Prostate gland (tissue), 2 donors: Measurements from ENCODE around the gene SLC2A4RG. TPM values are rescaled to one million over a fixed set of nuclear protein-coding genes. Genes with fewer than 3 reads are reported as not detected.

Source experiments
- DNase-seq: peaks from one replicate; pipeline ENCODE4 v3.0.0-alpha.2; 2019; ENCODE audit warnings: low spot score
- H3K27ac ChIP-seq, 2 donors: fragments of 200-600 bp; sonication (generic); 2 replicates each; pipeline ENCODE4 v1.5.1; 2017 to 2019
- H3K27me3 ChIP-seq: fragments of 200-600 bp; sonication (generic); replicated peaks from 2 replicates; pipeline ENCODE4 v1.5.1; 2019; ENCODE audit not compliant: insufficient read depth
- H3K36me3 ChIP-seq, 2 donors: fragments of 200-600 bp; sonication (generic); 1 replicate in 1 of 2; 2 replicates in 1 of 2; pipeline versions ENCODE4 v1.5.1 to v1.8.1; 2017 to 2019
- H3K4me1 ChIP-seq: fragments of 200-600 bp; sonication (generic); replicated peaks from 2 replicates; pipeline ENCODE4 v1.5.1; 2019
- H3K4me3 ChIP-seq, 2 donors: fragments of 200-600 bp; sonication (generic); 2 replicates each; pipeline ENCODE4 v1.5.1; 2017 to 2019
- H3K9me3 ChIP-seq: fragments of 200-600 bp; sonication (generic); 2 replicates; pipeline ENCODE4 v1.5.1; 2017
- POLR2A ChIP-seq: fragments of 450-650 bp; IDR thresholded peaks from one replicate; pipeline ENCODE4 v1.6.1; 2016; ENCODE audit warnings: antibody characterized with exemption, mild to moderate bottlenecking
- POLR2AphosphoS5 ChIP-seq: sonication (generic); formaldehyde crosslinking; IDR thresholded peaks from one replicate; pipeline ENCODE4 v1.6.1; 2017; ENCODE audit warnings: antibody characterized with exemption
- WGBS: methylation state at CpG from one replicate; pipeline ENCODE4 v1.1.5; 2018; 5-methylcytosine and 5-hydroxymethylcytosine counted together
- intact Hi-C: fragments of 100-400 bp; cut with DNase I; formaldehyde crosslinking; loops from one replicate; pipeline ENCODE4 v1.14.2; 2022
- total RNA-seq, 2 donors: library from RNA; depleted of rRNA; stranded (reverse); fragments of >200 nt; gene quantifications; one replicate each; pipeline ENCODE4 v1.1.0, GENCODE V29; 2016
- TF ChIP-seq, protein P1 (sequence below), 4 experiments: fragments of 200-600 bp in 2 of 4; fragments of 450-650 bp in 2 of 4; sonication (generic) in 2 of 4; IDR thresholded peaks; 1 replicate in 3 of 4; 2 replicates in 1 of 4; pipeline ENCODE4 v1.5.1; 2016 to 2019; ENCODE audit warnings: antibody characterized with exemption in 4 of 4, mild to moderate bottlenecking in 2 of 4, moderate library complexity in 2 of 4

SLC2A4RG gene
- total RNA-seq, 2 donors from 2014 or later, result 140 to 155 TPM

DNA sequence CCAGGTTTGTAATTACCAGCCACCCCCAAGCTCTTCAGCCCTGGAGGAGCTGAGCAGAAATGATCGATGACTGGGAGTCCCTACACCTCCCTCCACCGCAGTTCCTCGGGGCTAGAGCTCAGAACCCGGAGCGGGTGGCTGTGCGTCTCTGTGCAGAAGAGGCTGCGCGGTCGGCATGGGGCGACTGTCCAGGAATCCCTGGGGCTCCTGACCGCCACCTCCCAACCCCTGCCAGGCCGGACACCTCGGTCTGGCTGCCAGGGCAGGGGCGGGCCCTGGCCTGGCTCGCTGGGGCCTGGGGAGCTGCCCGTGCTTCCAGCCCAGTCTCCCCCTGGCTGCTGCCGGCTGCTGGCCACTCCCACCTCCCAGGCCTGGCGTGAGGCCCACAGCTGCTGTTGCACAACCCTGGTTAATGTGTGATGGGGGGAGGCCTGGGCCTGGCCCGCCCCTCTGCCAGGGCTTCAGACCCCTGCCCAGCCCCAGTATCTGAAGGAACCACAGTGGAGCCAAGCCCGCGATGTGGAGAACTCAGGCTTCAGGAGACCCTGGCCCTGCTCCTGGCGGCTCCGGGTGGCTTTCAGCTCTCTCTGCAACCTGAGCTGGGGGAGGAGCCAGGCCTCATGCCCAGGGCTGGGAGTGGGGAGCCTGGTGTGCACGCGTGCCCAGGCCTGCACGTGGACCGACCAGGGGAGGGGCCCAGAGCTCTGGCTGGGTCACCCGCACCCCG is 1.2 kb downstream of the SLC2A4RG start:
- WGBS, result 0% methylated on average over 14 of the region's 29 CpGs
- Histone ChIP-seq H3K36me3 (no peaks in the 10 kb centered on the region), H3K4me3 (peak overlapping the region; percentile 72 to 75), H3K9me3 (no peaks in the 10 kb centered on the region), H3K27ac (peak overlapping the region; percentile 96), H3K27me3 (no peaks in the 10 kb centered on the region), H3K4me1 (peaks cover 35% of the 10 kb centered on the region)
- peak; percentile 95 for DNase-seq
- TF ChIP-seq, protein P1, sequence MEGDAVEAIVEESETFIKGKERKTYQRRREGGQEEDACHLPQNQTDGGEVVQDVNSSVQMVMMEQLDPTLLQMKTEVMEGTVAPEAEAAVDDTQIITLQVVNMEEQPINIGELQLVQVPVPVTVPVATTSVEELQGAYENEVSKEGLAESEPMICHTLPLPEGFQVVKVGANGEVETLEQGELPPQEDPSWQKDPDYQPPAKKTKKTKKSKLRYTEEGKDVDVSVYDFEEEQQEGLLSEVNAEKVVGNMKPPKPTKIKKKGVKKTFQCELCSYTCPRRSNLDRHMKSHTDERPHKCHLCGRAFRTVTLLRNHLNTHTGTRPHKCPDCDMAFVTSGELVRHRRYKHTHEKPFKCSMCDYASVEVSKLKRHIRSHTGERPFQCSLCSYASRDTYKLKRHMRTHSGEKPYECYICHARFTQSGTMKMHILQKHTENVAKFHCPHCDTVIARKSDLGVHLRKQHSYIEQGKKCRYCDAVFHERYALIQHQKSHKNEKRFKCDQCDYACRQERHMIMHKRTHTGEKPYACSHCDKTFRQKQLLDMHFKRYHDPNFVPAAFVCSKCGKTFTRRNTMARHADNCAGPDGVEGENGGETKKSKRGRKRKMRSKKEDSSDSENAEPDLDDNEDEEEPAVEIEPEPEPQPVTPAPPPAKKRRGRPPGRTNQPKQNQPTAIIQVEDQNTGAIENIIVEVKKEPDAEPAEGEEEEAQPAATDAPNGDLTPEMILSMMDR (IDR thresholded peaks at IDR 0.05), result peak in 3 of 4 experiments; percentile 35 to 64 (median 57)
- TF ChIP-seq POLR2A (peak; percentile 71), POLR2AphosphoS5 (peak; percentile 86)
- intact Hi-C loops, result loop anchor here (2.0 to 10.0 kb wide), 2 partner anchors 114 to 224 kb away; partner anchors contain the start of genes GMEB2 and ZNF512B

DNA sequence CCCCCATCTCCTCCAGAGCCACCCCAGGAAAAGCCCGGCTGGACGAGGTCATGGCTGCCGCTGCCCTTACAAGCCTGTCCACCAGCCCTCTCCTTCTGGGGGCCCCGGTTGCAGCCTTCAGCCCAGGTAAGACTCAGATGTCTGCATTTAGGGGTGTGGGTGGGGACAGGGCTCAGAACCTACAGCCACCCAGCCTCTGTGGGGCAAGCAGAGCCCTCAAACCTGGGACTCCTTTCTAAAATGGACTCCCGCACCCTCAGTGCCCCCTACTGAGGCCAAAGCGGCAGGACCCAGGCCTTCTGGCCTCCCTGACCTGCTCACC is 1.7 kb downstream of the SLC2A4RG start:
- Histone ChIP-seq H3K4me3 (peak overlapping the region; percentile 72 to 75), H3K9me3 (no peaks in the 10 kb centered on the region), H3K27me3 (no peaks in the 10 kb centered on the region), H3K4me1 (peaks cover 35% of the 10 kb centered on the region), H3K36me3 (no peaks in the 10 kb centered on the region), H3K27ac (peak overlapping the region; percentile 96)
- no peak for DNase-seq
- WGBS, result 30% methylated on average over 4 of the region's 6 CpGs
- TF ChIP-seq POLR2AphosphoS5 (no peak), POLR2A (no peak)
- TF ChIP-seq, protein P1 (IDR thresholded peaks at IDR 0.05), result no peak
- intact Hi-C loops, result loop anchor here (2.0 to 10.0 kb wide), 2 partner anchors 115 to 223 kb away; partner anchors contain the start of genes GMEB2 and ZNF512B

DNA sequence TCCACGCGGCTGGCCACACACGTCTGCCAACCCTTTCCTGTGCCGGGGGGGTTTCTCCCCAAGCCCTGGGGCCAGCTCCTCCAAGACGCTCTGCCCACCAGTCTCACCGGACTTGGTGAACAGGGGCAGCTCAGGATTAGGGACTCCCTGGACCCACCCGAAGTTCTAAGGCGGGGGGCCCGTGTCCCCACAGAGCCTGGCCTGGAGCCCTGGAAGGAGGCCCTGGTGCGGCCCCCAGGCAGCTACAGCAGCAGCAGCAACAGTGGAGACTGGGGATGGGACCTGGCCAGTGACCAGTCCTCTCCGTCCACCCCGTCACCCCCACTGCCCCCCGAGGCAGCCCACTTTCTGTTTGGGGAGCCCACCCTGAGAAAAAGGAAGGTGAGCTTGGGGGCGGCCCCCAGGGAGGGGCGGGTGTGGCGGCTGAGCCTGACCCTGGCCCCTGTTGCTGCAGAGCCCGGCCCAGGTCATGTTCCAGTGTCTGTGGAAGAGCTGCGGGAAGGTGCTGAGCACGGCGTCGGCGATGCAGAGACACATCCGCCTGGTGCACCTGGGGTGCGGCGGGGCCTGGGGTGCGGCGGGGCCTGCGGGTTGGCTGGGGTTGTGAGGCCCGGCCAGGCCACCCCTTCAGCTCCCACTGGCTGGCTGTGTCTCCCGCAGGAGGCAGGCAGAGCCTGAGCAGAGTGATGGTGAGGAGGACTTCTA is 2.3 kb downstream of the SLC2A4RG start:
- Histone ChIP-seq H3K4me3 (peak overlapping the region in 1 of 2 donors; percentile 75), H3K27me3 (no peaks in the 10 kb centered on the region), H3K27ac (peak overlapping the region; percentile 96), H3K4me1 (peaks cover 35% of the 10 kb centered on the region), H3K36me3 (no peaks in the 10 kb centered on the region), H3K9me3 (no peaks in the 10 kb centered on the region)
- intact Hi-C loops, result loop anchor here (2.0 to 10.0 kb wide), 2 partner anchors 115 to 223 kb away; partner anchors contain the start of genes GMEB2 and ZNF512B
- 74% methylated on average over 28 of the region's 30 CpGs for WGBS
- TF ChIP-seq, protein P1 (IDR thresholded peaks at IDR 0.05), result no peak
- no peak for TF ChIP-seq POLR2A
- TF ChIP-seq POLR2AphosphoS5, result no peak
- DNase-seq, result no peak

DNA sequence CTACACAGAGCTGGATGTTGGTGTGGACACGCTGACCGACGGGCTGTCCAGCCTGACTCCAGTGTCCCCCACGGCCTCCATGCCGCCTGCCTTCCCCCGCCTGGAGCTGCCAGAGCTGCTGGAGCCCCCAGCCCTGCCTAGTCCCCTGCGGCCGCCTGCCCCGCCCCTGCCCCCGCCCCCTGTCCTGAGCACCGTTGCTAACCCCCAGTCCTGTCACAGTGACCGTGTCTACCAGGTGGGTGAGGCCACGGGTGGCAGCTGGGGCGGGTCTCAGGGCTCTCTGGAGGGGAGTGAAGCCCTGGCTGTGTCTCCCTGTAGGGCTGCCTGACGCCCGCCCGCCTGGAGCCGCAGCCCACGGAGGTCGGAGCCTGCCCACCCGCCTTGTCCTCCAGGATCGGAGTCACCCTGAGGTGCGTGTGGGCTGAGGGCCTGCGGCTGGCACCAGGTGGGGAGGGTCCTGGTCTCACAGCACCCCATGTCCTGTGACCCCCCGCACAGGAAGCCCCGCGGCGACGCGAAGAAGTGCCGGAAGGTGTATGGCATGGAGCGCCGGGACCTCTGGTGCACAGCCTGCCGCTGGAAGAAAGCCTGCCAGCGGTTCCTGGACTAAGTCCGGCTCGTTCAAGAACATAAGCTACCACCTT is 2.9 kb downstream of the SLC2A4RG start:
- Histone ChIP-seq H3K4me3 (peak overlapping the region in 1 of 2 donors; percentile 3), H3K9me3 (no peaks in the 10 kb centered on the region), H3K27me3 (no peaks in the 10 kb centered on the region), H3K27ac (peak overlapping the region; percentile 96), H3K36me3 (no peaks in the 10 kb centered on the region), H3K4me1 (peaks cover 35% of the 10 kb centered on the region)
- DNase-seq, result no peak
- intact Hi-C loops, result loop anchor here (10.0 kb wide), 1 partner anchor 222 kb away; the partner anchor contains the start of gene ZNF512B
- TF ChIP-seq POLR2A, result no peak
- 79% methylated on average over 36 of the region's 37 CpGs for WGBS
